HG03064 (cell line): ENCODE data around the gene ENG.
A peak's percentile ranks its signal among the peaks of the same experiment; 100 is the strongest.
"Not testable (repeated sequence)": the region's sequence is repeated elsewhere in the genome, so short reads cannot be mapped to it uniquely, and the experiment has no call there.

ENCODE experiments used
- ATAC-seq: cut with Tn5 transposase; IDR thresholded peaks from one replicate; pipeline ENCODE4 v1.9.1; 2021; ENCODE audit warnings: low read depth; ENCODE audit not compliant: unreplicated experiment

ENG gene

GRCh38 chr9:127796852-127797370 is 57.5 kb downstream of the ENG start:
- ATAC-seq, result no peak

GRCh38 chr9:127796225-127796813 is 58.1 kb downstream of the ENG start:
- no peak for ATAC-seq

GRCh38 chr9:127794001-127794791 is 60.3 kb downstream of the ENG start:
- no peak for ATAC-seq

DNA sequence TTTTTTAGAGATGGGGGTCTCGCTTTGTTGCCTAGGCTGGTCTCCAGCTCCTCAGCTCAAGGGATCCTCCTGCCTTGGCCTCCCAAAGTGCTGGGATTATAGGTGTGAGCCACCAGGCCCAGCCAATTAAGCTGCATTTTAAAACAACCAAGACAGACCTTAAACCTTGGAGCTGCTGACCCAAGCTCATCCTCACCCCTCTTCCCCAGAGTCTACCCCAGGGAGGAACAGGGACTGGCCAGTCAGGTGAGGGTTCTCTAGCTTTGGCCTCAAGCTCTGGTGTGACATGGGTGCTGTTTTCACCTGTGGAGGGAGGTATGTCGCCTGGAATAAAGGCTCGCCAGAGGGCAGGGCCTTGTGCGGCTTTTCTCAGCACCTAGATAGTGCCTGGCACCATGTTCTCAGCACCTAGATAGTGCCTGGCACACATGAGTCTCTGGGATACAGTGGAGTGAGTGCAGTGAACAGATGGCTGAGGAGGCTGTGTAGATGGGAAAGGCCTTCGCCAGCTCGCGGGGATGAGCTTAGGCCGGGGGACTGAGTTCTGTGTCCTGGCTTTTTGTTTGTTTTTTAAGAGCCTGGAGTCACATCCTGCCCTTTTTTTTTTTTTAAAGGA is 61.3 kb downstream of the ENG start:
- ATAC-seq, result no peak

- no peak for ATAC-seq
Observed at GRCh38 chr9:127792417-127793031, 61.9 kb downstream of the ENG start.

- no peak for ATAC-seq
Observed at GRCh38 chr9:127791085-127791484, 63.4 kb downstream of the ENG start.

DNA sequence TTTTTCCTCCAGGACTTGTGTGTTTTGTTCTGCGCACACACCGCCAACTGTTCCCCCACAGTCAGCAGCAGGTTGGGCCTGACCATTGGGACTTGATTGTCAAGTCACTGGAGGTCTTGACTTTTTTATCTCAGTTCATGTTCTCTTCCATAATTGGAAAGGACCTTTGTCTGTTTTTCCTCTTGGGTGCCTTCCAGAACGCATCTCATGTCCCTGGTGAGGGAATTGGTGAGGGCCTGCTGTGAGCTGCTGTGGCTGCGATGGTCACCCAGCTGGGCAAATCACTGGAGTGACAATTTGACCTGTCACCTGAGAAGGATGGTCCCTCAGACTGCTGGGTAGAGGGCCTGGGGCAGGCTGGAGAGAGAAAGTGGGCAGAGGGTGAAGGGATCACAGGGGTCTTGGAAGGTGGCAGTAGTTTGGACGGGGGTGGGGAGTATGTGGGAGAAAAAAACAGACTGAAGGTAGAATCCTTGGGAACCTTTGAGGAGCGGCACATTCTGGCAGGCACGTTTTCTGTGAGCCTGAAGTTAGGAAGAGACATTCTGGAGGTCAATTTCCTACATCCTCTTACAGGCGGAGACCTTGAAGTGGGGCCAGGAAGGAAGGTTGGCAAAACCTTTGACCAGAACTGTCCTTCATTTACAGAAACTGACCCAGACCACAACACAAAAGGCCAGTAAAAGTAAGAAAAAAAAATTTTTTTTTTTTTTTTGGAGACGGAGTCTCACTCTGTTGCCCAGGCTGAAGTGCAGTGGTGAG is 64.2 kb downstream of the ENG start:
- no peak for ATAC-seq

GRCh38 chr9:127789179-127789578 is 65.3 kb downstream of the ENG start:
- no peak for ATAC-seq

- ATAC-seq, result no peak
Observed at GRCh38 chr9:127788337-127789011, 66.0 kb downstream of the ENG start.

GRCh38 chr9:127786773-127787104 is 67.7 kb downstream of the ENG start:
- ATAC-seq, result no peak

- peak; percentile 56 for ATAC-seq
Observed at GRCh38 chr9:127785933-127786772, 68.3 kb downstream of the ENG start, which contains the start of gene CDK9. CDK9 (plus strand) TSS chr9:127786034; CDS start chr9:127786149, 115 bp downstream.

GRCh38 chr9:127785023-127785932 is 69.2 kb downstream of the ENG start:
- peak; percentile 40 for ATAC-seq

GRCh38 chr9:127783111-127784008 is 71.1 kb downstream of the ENG start:
- ATAC-seq, result no peak

DNA sequence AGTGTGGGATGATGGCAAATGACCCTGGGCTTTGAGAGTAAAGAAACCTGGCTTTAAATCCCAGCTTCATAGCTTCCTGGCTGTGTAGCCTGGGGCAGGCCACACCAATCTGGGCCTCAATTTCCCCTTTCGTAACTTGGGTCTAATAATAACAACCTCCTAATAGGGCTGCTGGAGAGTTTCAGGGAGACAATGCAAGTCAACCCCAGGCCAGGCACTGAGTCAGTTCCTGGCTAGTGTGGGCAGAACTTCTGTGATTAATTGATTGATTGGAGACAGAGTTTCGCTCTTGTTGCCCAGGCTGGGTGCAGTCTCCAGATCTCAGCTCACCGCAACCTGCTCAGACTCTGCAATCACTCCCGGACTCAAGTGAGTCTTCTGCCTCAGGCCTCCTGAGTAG is 72.7 kb downstream of the ENG start:
- no peak for ATAC-seq

GRCh38 chr9:127780909-127781308 is 73.5 kb downstream of the ENG start:
- ATAC-seq, result not testable (repeated sequence)

DNA sequence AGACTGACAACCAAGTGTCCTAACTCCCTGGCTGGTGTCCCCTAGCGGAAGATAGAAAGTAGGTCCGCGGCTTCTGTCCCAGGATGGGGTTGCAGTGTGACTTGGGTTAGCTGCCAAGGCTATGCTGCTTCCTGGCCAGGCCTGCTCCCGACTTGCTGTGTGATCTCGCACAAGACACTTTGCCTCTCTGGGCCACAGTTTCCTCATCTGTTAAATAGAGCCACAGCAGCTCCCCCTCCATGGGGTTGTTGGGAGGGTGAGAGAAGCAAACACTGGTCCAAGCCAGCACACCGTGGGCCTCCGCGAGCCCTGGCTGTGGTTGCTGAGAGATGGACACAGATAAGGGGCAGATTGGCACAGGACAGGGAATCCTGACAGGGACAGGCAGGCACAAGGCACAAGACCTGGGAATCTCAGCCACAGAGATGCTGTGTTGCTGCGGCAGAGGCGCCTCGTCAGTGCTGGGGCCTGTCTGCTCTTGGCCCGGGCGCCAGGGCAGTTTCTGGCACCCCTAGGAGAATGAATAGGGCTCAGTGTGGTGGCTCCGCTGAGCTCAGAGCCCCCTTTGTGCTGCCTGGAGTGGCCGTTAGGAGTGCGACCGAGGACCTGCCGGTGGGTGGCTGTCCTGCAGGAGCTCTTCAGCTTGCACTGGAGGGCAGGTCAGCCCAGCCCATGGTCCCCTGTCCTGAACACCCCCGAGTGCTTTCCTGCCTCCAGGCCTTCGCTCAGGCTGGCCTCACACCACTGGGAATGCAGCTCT is 74.2 kb downstream of the ENG start:
- no peak for ATAC-seq
